ENCODE data around the gene CLEC16A. TPM values are rescaled to one million over a fixed set of nuclear protein-coding genes. Genes with fewer than 3 reads are reported as not detected.

The CLEC16A gene
- total RNA-seq, 1 donor from 2014 or later: 38.8 TPM

- no peak for DNase-seq (ENCODE audit: low spot score)
Measured at GRCh38 chr16:11158018-11158417, 213.7 kb downstream of the CLEC16A start.

- no peak for DNase-seq (ENCODE audit: low spot score)
Measured at GRCh38 chr16:11159282-11159681, 214.9 kb downstream of the CLEC16A start.

- no peak for DNase-seq (ENCODE audit: low spot score)
Measured at GRCh38 chr16:11160676-11161115, 216.3 kb downstream of the CLEC16A start.

GRCh38 chr16:11161439-11161838 is 217.1 kb downstream of the CLEC16A start:
- DNase-seq (ENCODE audit: low spot score): no peak

- no peak for DNase-seq (ENCODE audit: low spot score)
Measured at GRCh38 chr16:11161974-11162373, 217.6 kb downstream of the CLEC16A start.

- no peak for DNase-seq (ENCODE audit: low spot score)
Measured at GRCh38 chr16:11162586-11163268, 218.4 kb downstream of the CLEC16A start.

GRCh38 chr16:11163761-11164261 is 219.4 kb downstream of the CLEC16A start:
- DNase-seq (ENCODE audit: low spot score): no peak

GRCh38 chr16:11164482-11165270 is 220.3 kb downstream of the CLEC16A start:
- DNase-seq (ENCODE audit: low spot score): no peak

- DNase-seq (ENCODE audit: low spot score): no peak
Measured at GRCh38 chr16:11165349-11165748, 221.0 kb downstream of the CLEC16A start.

GRCh38 chr16:11165894-11166665 is 221.7 kb downstream of the CLEC16A start:
- DNase-seq (ENCODE audit: low spot score): no peak

- DNase-seq (ENCODE audit: low spot score): no peak
Measured at GRCh38 chr16:11167581-11167980, 223.2 kb downstream of the CLEC16A start.

- no peak for DNase-seq (ENCODE audit: low spot score)
Measured at GRCh38 chr16:11168386-11169051, 224.2 kb downstream of the CLEC16A start.

GRCh38 chr16:11169641-11170040 is 225.3 kb downstream of the CLEC16A start:
- no peak for DNase-seq (ENCODE audit: low spot score)

GRCh38 chr16:11170201-11170600 is 225.8 kb downstream of the CLEC16A start:
- DNase-seq (ENCODE audit: low spot score): no peak

GRCh38 chr16:11170696-11171447 is 226.5 kb downstream of the CLEC16A start:
- DNase-seq (ENCODE audit: low spot score): no peak

GRCh38 chr16:11171448-11171709 is 227.0 kb downstream of the CLEC16A start:
- no peak for DNase-seq (ENCODE audit: low spot score)

- no peak for DNase-seq (ENCODE audit: low spot score)
Measured at GRCh38 chr16:11171757-11172299, 227.5 kb downstream of the CLEC16A start.

- no peak for DNase-seq (ENCODE audit: low spot score)
Measured at GRCh38 chr16:11173426-11173825, 229.1 kb downstream of the CLEC16A start.

GRCh38 chr16:11174141-11174540 is 229.8 kb downstream of the CLEC16A start:
- DNase-seq (ENCODE audit: low spot score): no peak

GRCh38 chr16:11175106-11175786 is 230.9 kb downstream of the CLEC16A start:
- DNase-seq (ENCODE audit: low spot score): no peak
